ENCODE data around the gene CDC14B. TPM values are rescaled to one million over a fixed set of nuclear protein-coding genes. Genes with fewer than 3 reads are reported as not detected.
"Not testable (repeated sequence)": the region's sequence is repeated elsewhere in the genome, so short reads cannot be mapped to it uniquely, and the experiment has no call there.

CDC14B gene
- total RNA-seq, 1 experiment from 2014 or later: 29.8 TPM

DNA sequence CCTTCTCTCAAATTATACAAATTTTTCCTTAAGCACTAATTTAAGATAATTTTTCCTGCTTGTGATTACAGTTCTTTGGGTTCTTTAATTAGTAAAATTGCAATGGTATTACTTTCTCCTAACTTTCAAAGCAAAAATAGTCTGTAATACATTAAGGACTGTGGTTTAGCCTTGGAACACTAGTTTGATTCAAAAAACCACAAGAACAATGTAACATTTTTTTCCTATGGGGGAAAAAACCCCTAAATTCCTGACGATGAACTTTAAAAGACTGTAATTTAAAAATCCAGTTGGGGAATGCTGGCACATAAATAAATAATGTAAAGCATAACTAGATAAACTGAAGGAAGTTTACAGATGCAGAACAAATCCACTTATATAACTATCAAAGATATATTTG lies 65.3 kb downstream of the CDC14B start:
- no peaks in the 10 kb centered on the region for H3K36me3 Mint-ChIP-seq (ENCODE audit: insufficient read depth, unreplicated experiment)
- intact Hi-C loops (cut with micrococcal nuclease; ENCODE audit: unreplicated experiment): no loop called here
- CTCF ChIA-PET: no interaction called here
- no peaks in the 10 kb centered on the region for H3K4me1 Mint-ChIP-seq (ENCODE audit: low read depth, unreplicated experiment)
- no peak overlapping the region for H3K27ac Mint-ChIP-seq (ENCODE audit: unreplicated experiment)
- no peak for DNase-seq
- no TSS peak for BruUV-seq (replicated peaks)
- no peaks in the 10 kb centered on the region for H3K27me3 Mint-ChIP-seq (ENCODE audit: unreplicated experiment)
- H3K4me3 Mint-ChIP-seq (ENCODE audit: low read depth, unreplicated experiment): no peak overlapping the region
- H3K9me3 Mint-ChIP-seq (ENCODE audit: low read depth, unreplicated experiment): no peaks in the 10 kb centered on the region
- TF ChIP-seq, protein P1, sequence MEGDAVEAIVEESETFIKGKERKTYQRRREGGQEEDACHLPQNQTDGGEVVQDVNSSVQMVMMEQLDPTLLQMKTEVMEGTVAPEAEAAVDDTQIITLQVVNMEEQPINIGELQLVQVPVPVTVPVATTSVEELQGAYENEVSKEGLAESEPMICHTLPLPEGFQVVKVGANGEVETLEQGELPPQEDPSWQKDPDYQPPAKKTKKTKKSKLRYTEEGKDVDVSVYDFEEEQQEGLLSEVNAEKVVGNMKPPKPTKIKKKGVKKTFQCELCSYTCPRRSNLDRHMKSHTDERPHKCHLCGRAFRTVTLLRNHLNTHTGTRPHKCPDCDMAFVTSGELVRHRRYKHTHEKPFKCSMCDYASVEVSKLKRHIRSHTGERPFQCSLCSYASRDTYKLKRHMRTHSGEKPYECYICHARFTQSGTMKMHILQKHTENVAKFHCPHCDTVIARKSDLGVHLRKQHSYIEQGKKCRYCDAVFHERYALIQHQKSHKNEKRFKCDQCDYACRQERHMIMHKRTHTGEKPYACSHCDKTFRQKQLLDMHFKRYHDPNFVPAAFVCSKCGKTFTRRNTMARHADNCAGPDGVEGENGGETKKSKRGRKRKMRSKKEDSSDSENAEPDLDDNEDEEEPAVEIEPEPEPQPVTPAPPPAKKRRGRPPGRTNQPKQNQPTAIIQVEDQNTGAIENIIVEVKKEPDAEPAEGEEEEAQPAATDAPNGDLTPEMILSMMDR (IDR thresholded peaks at IDR 0.05; ENCODE audit: unreplicated experiment): no peak

DNA sequence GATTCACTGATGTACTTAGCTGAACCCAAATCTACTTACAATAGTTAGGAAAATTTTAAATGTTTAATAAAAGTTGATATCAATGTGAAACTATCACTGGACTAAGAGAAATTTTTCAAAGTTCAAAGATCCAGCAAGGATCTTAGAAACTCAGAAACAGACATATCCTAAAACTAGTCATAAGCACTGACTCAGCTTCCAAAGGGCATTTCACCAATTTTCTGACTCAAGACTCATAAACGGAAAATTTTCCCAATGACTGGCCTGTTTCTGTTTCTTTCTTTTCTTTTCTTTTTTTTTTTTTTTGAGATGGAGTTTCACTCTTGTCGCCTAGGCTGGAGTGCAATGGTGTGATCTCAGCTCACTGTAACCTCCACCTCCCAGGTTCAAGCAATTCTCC lies 66.6 kb downstream of the CDC14B start:
- no peaks in the 10 kb centered on the region for H3K9me3 Mint-ChIP-seq (ENCODE audit: low read depth, unreplicated experiment)
- CTCF ChIA-PET: no interaction called here
- TF ChIP-seq, protein P1 (IDR thresholded peaks at IDR 0.05; ENCODE audit: unreplicated experiment): no peak
- H3K4me3 Mint-ChIP-seq (ENCODE audit: low read depth, unreplicated experiment): no peak overlapping the region
- no peaks in the 10 kb centered on the region for H3K36me3 Mint-ChIP-seq (ENCODE audit: insufficient read depth, unreplicated experiment)
- H3K27me3 Mint-ChIP-seq (ENCODE audit: unreplicated experiment): no peaks in the 10 kb centered on the region
- BruUV-seq (replicated peaks): no TSS peak
- no peak for DNase-seq
- intact Hi-C loops (cut with micrococcal nuclease; ENCODE audit: unreplicated experiment): no loop called here
- no peaks in the 10 kb centered on the region for H3K4me1 Mint-ChIP-seq (ENCODE audit: low read depth, unreplicated experiment)
- no peak overlapping the region for H3K27ac Mint-ChIP-seq (ENCODE audit: unreplicated experiment)

DNA sequence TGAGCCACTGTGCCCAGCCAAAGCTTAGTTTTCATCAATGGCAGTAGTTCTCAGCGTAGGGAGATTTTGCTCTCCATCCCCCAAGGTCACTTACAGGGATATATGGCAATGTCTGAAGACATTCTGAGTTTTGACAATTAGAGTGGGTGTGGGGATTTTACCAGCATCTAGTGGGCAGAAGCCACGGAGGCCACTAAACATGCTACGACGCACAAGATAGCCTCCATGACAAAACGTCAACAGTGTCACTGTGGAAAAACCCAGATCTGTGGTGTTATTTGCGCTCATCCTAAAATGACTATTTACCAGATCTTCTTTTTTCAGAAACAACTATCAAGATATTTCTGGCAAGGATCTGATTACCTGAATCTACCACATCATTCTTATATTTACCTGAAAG lies 68.2 kb downstream of the CDC14B start:
- Mint-ChIP-seq H3K9me3 (ENCODE audit: low read depth, unreplicated experiment) (no peaks in the 10 kb centered on the region), H3K27me3 (ENCODE audit: unreplicated experiment) (no peaks in the 10 kb centered on the region), H3K27ac (ENCODE audit: unreplicated experiment) (no peak overlapping the region), H3K36me3 (ENCODE audit: insufficient read depth, unreplicated experiment) (no peaks in the 10 kb centered on the region), H3K4me3 (ENCODE audit: low read depth, unreplicated experiment) (no peak overlapping the region), H3K4me1 (ENCODE audit: low read depth, unreplicated experiment) (no peaks in the 10 kb centered on the region)
- DNase-seq: no peak
- BruUV-seq (replicated peaks): no TSS peak
- intact Hi-C loops (cut with micrococcal nuclease; ENCODE audit: unreplicated experiment): no loop called here
- CTCF ChIA-PET: no interaction called here
- TF ChIP-seq, protein P1 (IDR thresholded peaks at IDR 0.05; ENCODE audit: unreplicated experiment): no peak

DNA sequence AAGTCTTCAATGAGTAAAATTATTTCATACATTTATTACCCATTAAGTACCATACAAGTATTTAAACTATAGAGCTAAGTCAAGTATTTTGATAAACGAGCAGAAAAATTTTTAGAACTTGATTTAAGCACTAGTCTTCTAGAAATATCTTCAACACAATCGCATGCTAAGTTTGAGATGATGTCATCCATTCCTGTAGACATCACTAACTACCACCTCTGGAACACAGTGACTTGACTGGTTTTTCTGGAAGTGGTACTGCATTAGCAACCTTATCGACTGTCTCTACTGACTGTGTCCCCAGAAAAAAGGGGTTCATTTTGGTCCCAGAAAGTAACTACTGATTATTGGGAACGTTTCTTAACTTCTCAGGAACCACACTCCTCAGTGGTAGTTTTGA lies 69.0 kb downstream of the CDC14B start:
- Mint-ChIP-seq H3K4me3 (ENCODE audit: low read depth, unreplicated experiment) (no peak overlapping the region), H3K4me1 (ENCODE audit: low read depth, unreplicated experiment) (no peaks in the 10 kb centered on the region), H3K36me3 (ENCODE audit: insufficient read depth, unreplicated experiment) (no peaks in the 10 kb centered on the region), H3K27me3 (ENCODE audit: unreplicated experiment) (no peaks in the 10 kb centered on the region), H3K9me3 (ENCODE audit: low read depth, unreplicated experiment) (no peaks in the 10 kb centered on the region), H3K27ac (ENCODE audit: unreplicated experiment) (no peak overlapping the region)
- no TSS peak for BruUV-seq (replicated peaks)
- TF ChIP-seq, protein P1 (IDR thresholded peaks at IDR 0.05; ENCODE audit: unreplicated experiment): no peak
- no peak for DNase-seq
- CTCF ChIA-PET: no interaction called here
- intact Hi-C loops (cut with micrococcal nuclease; ENCODE audit: unreplicated experiment): no loop called here

DNA sequence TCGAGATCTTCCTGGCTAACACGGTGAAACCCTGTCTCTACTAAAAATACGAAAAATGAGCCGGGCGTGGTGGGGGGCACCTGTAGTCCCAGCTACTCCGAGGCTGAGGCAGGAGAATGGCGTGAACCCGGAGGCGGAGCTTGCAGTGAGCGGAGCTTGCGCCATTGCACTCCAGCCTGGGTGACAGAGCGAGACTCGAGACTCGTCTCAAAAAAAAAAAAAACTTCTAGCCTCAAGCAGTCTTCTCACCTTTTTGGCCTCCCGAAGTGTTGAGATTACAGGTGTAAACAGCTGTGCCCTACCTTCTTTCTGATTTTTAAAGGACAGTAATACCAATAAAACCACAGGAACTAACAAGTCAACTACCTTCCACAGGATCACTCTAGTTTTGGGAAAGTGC lies 76.5 kb downstream of the CDC14B start:
- intact Hi-C loops (cut with micrococcal nuclease; ENCODE audit: unreplicated experiment); H3K27me3 Mint-ChIP-seq (ENCODE audit: unreplicated experiment); H3K36me3 Mint-ChIP-seq (ENCODE audit: insufficient read depth, unreplicated experiment); DNase-seq; H3K4me1 Mint-ChIP-seq (ENCODE audit: low read depth, unreplicated experiment); BruUV-seq (replicated peaks); H3K27ac Mint-ChIP-seq (ENCODE audit: unreplicated experiment); CTCF ChIA-PET; H3K4me3 Mint-ChIP-seq (ENCODE audit: low read depth, unreplicated experiment); H3K9me3 Mint-ChIP-seq (ENCODE audit: low read depth, unreplicated experiment): not testable (repeated sequence)

Measured in Calu3 (cell line).